H1 (cell line): ENCODE measurements around the gene SLC25A28. TPM values are rescaled to one million over a fixed set of nuclear protein-coding genes. Genes with fewer than 3 reads are reported as not detected.

Experiments used
- CTCF ChIA-PET: fragments of 300-600 bp; sonication (Branson Sonifier 250); formaldehyde crosslinking; loops from one replicate; lab custom pipeline; 2021; ENCODE audit not compliant: partially characterized antibody; lab: Charles Lee
- POLR2A ChIA-PET: fragments of 300-600 bp; sonication (Branson Sonifier 250); formaldehyde crosslinking; loops from one replicate; lab custom pipeline; 2021; ENCODE audit warnings: inconsistent platforms; ENCODE audit not compliant: partially characterized antibody; lab: Charles Lee
- DNase-seq, 2 experiments: peaks; one replicate each; pipeline versions ENCODE4 v3.0.0 to v3.0.0-alpha.2; 2010 to 2022; ENCODE audit warnings: low spot score in 2 of 2, low read depth in 1 of 2, mixed read lengths in 1 of 2
- FAIRE-seq: peaks from 2 replicates; lab custom pipeline; 2011; peaks lifted over from hg19 to GRCh38; lab: Jason Lieb, UNC
- H2AFZ ChIP-seq: 2 replicates; pipeline ENCODE4 v1.8.1; 2012; ENCODE audit warnings: low read length, inconsistent platforms
- H2AK5ac ChIP-seq: 2 replicates; pipeline ENCODE4 v1.6.1; 2013; ENCODE audit warnings: low read depth, low read length
- H2BK120ac ChIP-seq: replicated peaks from 2 replicates; pipeline ENCODE3; 2013; ENCODE audit warnings: low read depth, low read length, inconsistent platforms
- H2BK12ac ChIP-seq: 2 replicates; pipeline ENCODE4 v1.6.1; 2013; ENCODE audit warnings: low read depth, low read length
- H2BK15ac ChIP-seq: 2 replicates; pipeline ENCODE4 v1.6.1; 2013; ENCODE audit warnings: low read length
- H2BK20ac ChIP-seq: 2 replicates; pipeline ENCODE4 v1.6.1; 2013; ENCODE audit warnings: low read length
- H2BK5ac ChIP-seq: 2 replicates; pipeline ENCODE4 v1.6.1; 2013; ENCODE audit warnings: low read depth, low read length
- H3K14ac ChIP-seq: 2 replicates; pipeline ENCODE4 v1.6.1; 2013; ENCODE audit warnings: inconsistent platforms; ENCODE audit not compliant: insufficient read length
- H3K18ac ChIP-seq: 2 replicates; pipeline ENCODE4 v1.6.1; 2013; ENCODE audit warnings: low read length; ENCODE audit errors: extremely low read depth
- H3K23ac ChIP-seq: 2 replicates; pipeline ENCODE4 v1.6.1; 2013; ENCODE audit warnings: inconsistent platforms; ENCODE audit not compliant: insufficient read length
- H3K23me2 ChIP-seq: 2 replicates; pipeline ENCODE4 v1.6.1; 2013; ENCODE audit warnings: low read depth, low read length
- H3K27ac ChIP-seq: 2 replicates; pipeline ENCODE4 v1.6.1; 2011; ENCODE audit warnings: low read depth, low read length, inconsistent platforms
- H3K27me3 ChIP-seq, 4 experiments: replicated peaks in 1 of 4; 1 replicate in 1 of 4; 2 replicates in 3 of 4; pipeline versions ENCODE4 v1.6.1 to v1.8.1; 2011 to 2013; ENCODE audit warnings: low read length in 3 of 4, mild to moderate bottlenecking in 3 of 4, inconsistent platforms in 2 of 4, mixed read lengths in 2 of 4, moderate library complexity in 1 of 4; ENCODE audit not compliant: control insufficient read depth in 3 of 4, insufficient read depth in 3 of 4; ENCODE audit errors: extremely low read depth in 1 of 4
- H3K36me3 ChIP-seq, 4 experiments: 2 replicates each; pipeline versions ENCODE4 v1.6.1 to v1.8.1; 2011 to 2013; ENCODE audit warnings: mild to moderate bottlenecking in 4 of 4, low read length in 3 of 4, moderate library complexity in 2 of 4, control low read depth in 1 of 4, inconsistent platforms in 1 of 4; ENCODE audit not compliant: insufficient read depth in 4 of 4, control insufficient read depth in 2 of 4
- H3K4ac ChIP-seq: replicated peaks from 2 replicates; pipeline ENCODE3; 2013; ENCODE audit warnings: low read length, low read depth, mixed read lengths, inconsistent platforms; ENCODE audit not compliant: insufficient read length
- H3K4me1 ChIP-seq, 4 experiments: replicated peaks in 1 of 4; 1 replicate in 1 of 4; 2 replicates in 3 of 4; pipeline versions ENCODE4 v1.6.1 to v1.8.1; 2011 to 2013; ENCODE audit warnings: low read length in 3 of 4, inconsistent platforms in 2 of 4, mixed read lengths in 1 of 4; ENCODE audit not compliant: insufficient read depth in 4 of 4, control insufficient read depth in 3 of 4
- H3K4me2 ChIP-seq, 2 experiments: 2 replicates each; pipeline versions ENCODE4 v1.6.1 to v1.8.1; 2011 to 2013; ENCODE audit warnings: low read depth in 2 of 2, low read length in 2 of 2, control low read depth in 1 of 2, inconsistent platforms in 1 of 2, mild to moderate bottlenecking in 1 of 2; ENCODE audit not compliant: insufficient read depth in 1 of 2
- H3K4me3 ChIP-seq, 4 experiments: fragments of 200-600, 300-600 bp in 1 of 4; sonication (generic), shearing (Covaris generic), sonication (Bioruptor Twin) in 1 of 4; 2 replicates each; pipeline versions ENCODE4 v1.5.1 to v1.8.1; 2011 to 2016; ENCODE audit warnings: low read length in 4 of 4, low read depth in 3 of 4, control low read depth in 2 of 4, inconsistent platforms in 2 of 4, mild to moderate bottlenecking in 2 of 4, mixed read lengths in 1 of 4, moderate library complexity in 1 of 4; ENCODE audit not compliant: insufficient read depth in 2 of 4; ENCODE audit errors: extremely low read depth in 1 of 4
- H3K56ac ChIP-seq: replicated peaks from 2 replicates; pipeline ENCODE3; 2013; ENCODE audit warnings: low read depth, mild to moderate bottlenecking, mixed read lengths, low read length, inconsistent platforms; ENCODE audit not compliant: insufficient read length
- H3K79me1 ChIP-seq: 2 replicates; pipeline ENCODE4 v1.6.1; 2013; ENCODE audit warnings: low read depth, low read length, control low read depth
- H3K79me2 ChIP-seq, 2 experiments: 2 replicates each; pipeline versions ENCODE4 v1.6.1 to v1.8.1; 2012 to 2013; ENCODE audit warnings: low read length in 2 of 2, mild to moderate bottlenecking in 2 of 2, inconsistent platforms in 1 of 2; ENCODE audit not compliant: insufficient read depth in 2 of 2, control insufficient read depth in 1 of 2
- H3K9ac ChIP-seq, 4 experiments: replicated peaks in 1 of 4; 1 replicate in 1 of 4; 2 replicates in 3 of 4; pipeline versions ENCODE4 v1.6.1 to v1.8.1; 2011 to 2013; ENCODE audit warnings: low read depth in 3 of 4, low read length in 3 of 4, control low read depth in 2 of 4, mild to moderate bottlenecking in 2 of 4, moderate library complexity in 2 of 4, inconsistent platforms in 1 of 4; ENCODE audit errors: extremely low read depth in 1 of 4
- H3K9me3 ChIP-seq, 2 experiments: 2 replicates each; pipeline versions ENCODE4 v1.6.1 to v1.8.1; 2012 to 2013; ENCODE audit warnings: mild to moderate bottlenecking in 2 of 2, moderate library complexity in 2 of 2, control low read depth in 1 of 2, inconsistent platforms in 1 of 2, low read depth in 1 of 2, low read length in 1 of 2, mixed read lengths in 1 of 2; ENCODE audit not compliant: insufficient read depth in 2 of 2
- H4K20me1 ChIP-seq, 2 experiments: replicated peaks in 1 of 2; 2 replicates each; pipeline versions ENCODE3 to v1.8.1; 2011 to 2013; ENCODE audit warnings: inconsistent platforms in 2 of 2, low read length in 2 of 2, mild to moderate bottlenecking in 1 of 2; ENCODE audit not compliant: insufficient read depth in 2 of 2, control insufficient read depth in 1 of 2
- H4K5ac ChIP-seq: 2 replicates; pipeline ENCODE4 v1.6.1; 2013; ENCODE audit warnings: low read length, low read depth, mixed read lengths, inconsistent platforms; ENCODE audit not compliant: insufficient read length
- H4K8ac ChIP-seq: 2 replicates; pipeline ENCODE4 v1.8.0; 2013; ENCODE audit warnings: mild to moderate bottlenecking, moderate library complexity, low read length, inconsistent platforms; ENCODE audit not compliant: insufficient read depth; ENCODE audit errors: extremely low read depth
- H4K91ac ChIP-seq: replicated peaks from 2 replicates; pipeline ENCODE3; 2013; ENCODE audit warnings: low read length, mixed read lengths, inconsistent platforms; ENCODE audit not compliant: insufficient read length
- ASH2L ChIP-seq: fragments of 200-600, 300-600 bp; sonication (generic); IDR thresholded peaks from one replicate; pipeline ENCODE4 v1.7.1; 2017; ENCODE audit warnings: low read length
- ATF3 ChIP-seq: IDR thresholded peaks from 2 replicates; pipeline ENCODE4 v1.6.1; 2011; ENCODE audit warnings: low read depth, mild to moderate bottlenecking, low read length; ENCODE audit not compliant: insufficient read depth
- CTCF ChIP-seq, 3 experiments: IDR thresholded peaks; 1 replicate in 2 of 3; 2 replicates in 1 of 3; pipeline versions ENCODE4 v1.5.1 to v1.6.1; 2011; ENCODE audit warnings: low read length in 3 of 3, mild to moderate bottlenecking in 3 of 3, inconsistent platforms in 2 of 3, low read depth in 1 of 3, moderate library complexity in 1 of 3; ENCODE audit not compliant: insufficient read depth in 1 of 3; ENCODE audit errors: control extremely low read depth in 1 of 3
- GABPA ChIP-seq: IDR thresholded peaks from 2 replicates; pipeline ENCODE4 v1.6.1; 2011; ENCODE audit warnings: mild to moderate bottlenecking, low read length, moderate library complexity, borderline replicate concordance; ENCODE audit not compliant: insufficient read depth
- JUN ChIP-seq: IDR thresholded peaks from 2 replicates; pipeline ENCODE4 v1.6.1; 2011; ENCODE audit warnings: low read depth, mild to moderate bottlenecking, improper control_type of control experiment, low read length
- NANOG ChIP-seq: IDR thresholded peaks from 2 replicates; pipeline ENCODE4 v1.6.1; 2011; ENCODE audit warnings: low read length, low read depth, mild to moderate bottlenecking, inconsistent platforms; ENCODE audit not compliant: insufficient read depth, poor library complexity, severe bottlenecking
- RFX5 ChIP-seq: IDR thresholded peaks from 2 replicates; pipeline ENCODE4 v1.6.1; 2011; ENCODE audit warnings: low read depth, low read length, improper control_type of control experiment, borderline replicate concordance
- SP1 ChIP-seq: IDR thresholded peaks from 2 replicates; pipeline ENCODE4 v1.6.1; 2011; ENCODE audit warnings: low read depth, low read length
- SRF ChIP-seq: IDR thresholded peaks from 2 replicates; pipeline ENCODE4 v1.6.1; 2011; ENCODE audit warnings: mild to moderate bottlenecking, low read depth, low read length, moderate library complexity
- TAF1 ChIP-seq: IDR thresholded peaks from 2 replicates; pipeline ENCODE4 v1.6.1; 2011; ENCODE audit warnings: mild to moderate bottlenecking, low read depth, low read length
- TCF12 ChIP-seq: IDR thresholded peaks from 2 replicates; pipeline ENCODE4 v1.6.1; 2011; ENCODE audit warnings: low read depth, mild to moderate bottlenecking, low read length
- WGBS, 2 experiments: shearing (Covaris generic) in 1 of 2; methylation state at CpG; one replicate each; pipeline versions ENCODE4 v1.1.6 to v1.1.7; 2013 to 2015; ENCODE audit warnings: low lambda C conversion rate in 2 of 2, mixed read lengths in 2 of 2, inconsistent platforms in 1 of 2, low coverage in 1 of 2, missing lambda C conversion rate in 1 of 2; ENCODE audit not compliant: insufficient replicate concordance in 2 of 2, insufficient coverage in 1 of 2, insufficient read length in 1 of 2; ENCODE audit errors: extremely low coverage in 1 of 2, missing lambda C conversion rate in 1 of 2; 5-methylcytosine and 5-hydroxymethylcytosine counted together
- polyA plus RNA-seq, 7 experiments: library from polyadenylated mRNA; depleted of rRNA in 3 of 7; stranded (reverse) in 5 of 7; unstranded in 2 of 7; fragments of >200 nt in 5 of 7; fragments of 200-250 nt in 2 of 7; gene quantifications; 1 replicate in 5 of 7; 2 replicates in 1 of 7; 4 replicates in 1 of 7; pipeline versions ENCODE4 v1.2.1 to v1.2.3, GENCODE V29; 2011 to 2013; ENCODE audit warnings: missing spikeins in 2 of 7, mixed read lengths in 2 of 7
- total RNA-seq: library from RNA; stranded (reverse); fragmentation: NEBNext Ultra II Directional; extraction: Animal tissue kit (Norgen Biotek cat#: 25700); gene quantifications from 2 replicates; pipeline ENCODE4 v1.2.1, GENCODE V29; 2021

SLC25A28 gene
- total and polyA plus RNA-seq, 2 of the 8 experiments (the other 6 are each of a cell fraction or from before 2014, with no cell fraction given), result 17.2 to 18.5 TPM

GRCh38 chr10:99629625-99629978 lies 9.4 kb upstream of the SLC25A28 start:
- H2BK15ac ChIP-seq, result no peak overlapping the region
- no peaks in the 10 kb centered on the region for H3K27me3 ChIP-seq
- no peak overlapping the region for H3K4me3 ChIP-seq
- no peak overlapping the region for H3K9ac ChIP-seq
- DNase-seq (no peak), FAIRE-seq (no peak)
- no peak overlapping the region for H3K56ac ChIP-seq
- H4K20me1 ChIP-seq, result no peaks in the 10 kb centered on the region
- no peak overlapping the region for H2AK5ac ChIP-seq
- H2BK12ac ChIP-seq, result no peak overlapping the region
- H2AFZ ChIP-seq, result no peak overlapping the region
- H3K9me3 ChIP-seq, result no peaks in the 10 kb centered on the region
- H3K18ac ChIP-seq, result no peak overlapping the region
- H3K23me2 ChIP-seq, result no peaks in the 10 kb centered on the region
- no peak for TF ChIP-seq NANOG
- no peak for TF ChIP-seq TCF12
- no peak for TF ChIP-seq ATF3
- TF ChIP-seq ASH2L, result no peak
- TF ChIP-seq JUN, result no peak
- TF ChIP-seq SRF, result no peak
- no peak for TF ChIP-seq SP1
- TF ChIP-seq RFX5, result no peak
- no peak for TF ChIP-seq TAF1
- no peak for TF ChIP-seq GABPA
- no peak for TF ChIP-seq CTCF (IDR thresholded peaks at IDR 0.05; ENCODE audit: control extremely low read depth in 1 of 3, insufficient read depth in 1 of 3, low read depth in 1 of 3, low read length in 3 of 3)
- H3K36me3 ChIP-seq, result no peaks in the 10 kb centered on the region; a peak in 1 of 8 replicates
- H3K79me1 ChIP-seq, result no peaks in the 10 kb centered on the region
- CTCF ChIA-PET, result interaction anchor here (0.9 kb wide), 1 partner anchor 16 kb away, joined by 3 read pairs; no protein-coding TSS in a partner anchor
- H4K8ac ChIP-seq, result no peak overlapping the region
- H3K14ac ChIP-seq, result no peak overlapping the region
- H3K27ac ChIP-seq, result no peak overlapping the region
- H3K4me1 ChIP-seq, result peaks cover 0 to 2% (median 0%) of the 10 kb centered on the region in 4 experiments; a peak in 1 of 7 replicates
- H3K23ac ChIP-seq, result no peak overlapping the region
- H4K5ac ChIP-seq, result no peak overlapping the region
- no peak overlapping the region for H3K4me2 ChIP-seq
- no peak overlapping the region for H2BK20ac ChIP-seq
- no peak overlapping the region for H2BK5ac ChIP-seq
- no peaks in the 10 kb centered on the region for H3K79me2 ChIP-seq
- no peak overlapping the region for H4K91ac ChIP-seq
- POLR2A ChIA-PET, result interaction anchor here (0.6 kb wide), 1 partner anchor 84 kb away, joined by 4 read pairs; no protein-coding TSS in a partner anchor
- WGBS, 2 experiments, result 69% methylated on average over 2 of the region's 3 CpGs; no CpG with 5 or more reads in 1 of the 2 experiments
- no peak overlapping the region for H2BK120ac ChIP-seq
- H3K4ac ChIP-seq, result no peak overlapping the region
